GM23338 (cell line): ENCODE results near the gene NR2C2AP. TPM values are rescaled to one million over a fixed set of nuclear protein-coding genes. Genes with fewer than 3 reads are reported as not detected.

ENCODE experiments used
- CREB1 ChIP-seq: fragments of 250-450 bp; sonication (Bioruptor Pico); IDR thresholded peaks from 2 replicates; pipeline ENCODE4 v1.5.0; 2020; ENCODE audit warnings: low read depth, mild to moderate bottlenecking, moderate library complexity
- STAT1 ChIP-seq: IDR thresholded peaks from one replicate; pipeline ENCODE4 v1.6.1; 2016; ENCODE audit warnings: antibody characterized with exemption; ENCODE audit not compliant: unreplicated experiment
- ZNF114 ChIP-seq: fragments of 250-450 bp; sonication (Bioruptor Pico); IDR thresholded peaks from 2 replicates; pipeline ENCODE4 v1.5.0; 2020; ENCODE audit warnings: mild to moderate bottlenecking, moderate library complexity
- polyA plus RNA-seq: library from polyadenylated mRNA; unstranded; fragments of >200 nt; fragmentation: Nextera tagmentation; extraction: Ambion mirVana; gene quantifications from 2 replicates; pipeline ENCODE4 v1.2.1, GENCODE V29; 2016
- total RNA-seq: library from RNA; depleted of rRNA; stranded (reverse); fragments of >200 nt; shearing (Covaris generic); gene quantifications from 2 replicates; pipeline ENCODE4 v1.2.3, GENCODE V29; 2014
- TF ChIP-seq, protein P1 (sequence below): fragments of 250-450 bp; sonication (Bioruptor Pico); IDR thresholded peaks from 2 replicates; pipeline ENCODE4 v1.5.0; 2020; ENCODE audit warnings: mild to moderate bottlenecking, moderate library complexity
- TF ChIP-seq, protein P2 (sequence below): IDR thresholded peaks from one replicate; pipeline ENCODE4 v1.6.1; 2018; ENCODE audit warnings: antibody characterized with exemption; ENCODE audit not compliant: unreplicated experiment
- TF ChIP-seq, protein P3 (sequence below): IDR thresholded peaks from 2 replicates; pipeline ENCODE4 v1.6.1; 2016; ENCODE audit warnings: antibody characterized with exemption

NR2C2AP gene
- total and polyA plus RNA-seq, 2 experiments from 2014 or later: 14.4 to 25.7 TPM

DNA sequence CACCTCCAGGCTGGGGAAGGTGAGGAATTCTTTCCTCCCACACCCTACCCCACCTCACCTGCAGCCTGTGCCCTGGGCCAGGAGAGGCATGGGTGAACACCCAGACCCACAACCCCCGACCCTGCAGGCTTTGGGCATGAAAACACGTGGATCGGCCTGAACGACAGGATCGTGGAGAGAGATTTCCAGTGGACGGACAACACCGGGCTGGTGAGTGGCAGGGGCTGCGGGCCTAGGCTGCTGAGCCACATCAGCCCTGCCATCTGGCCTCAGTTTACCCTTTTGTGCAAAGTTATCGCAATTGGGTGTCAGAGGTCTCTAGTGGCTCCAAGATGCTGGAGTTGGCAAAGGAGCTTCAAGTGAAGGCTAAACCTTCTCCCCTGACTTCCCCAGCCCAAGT is 37.3 kb upstream of the NR2C2AP start (continued):
- TF ChIP-seq, protein P1, sequence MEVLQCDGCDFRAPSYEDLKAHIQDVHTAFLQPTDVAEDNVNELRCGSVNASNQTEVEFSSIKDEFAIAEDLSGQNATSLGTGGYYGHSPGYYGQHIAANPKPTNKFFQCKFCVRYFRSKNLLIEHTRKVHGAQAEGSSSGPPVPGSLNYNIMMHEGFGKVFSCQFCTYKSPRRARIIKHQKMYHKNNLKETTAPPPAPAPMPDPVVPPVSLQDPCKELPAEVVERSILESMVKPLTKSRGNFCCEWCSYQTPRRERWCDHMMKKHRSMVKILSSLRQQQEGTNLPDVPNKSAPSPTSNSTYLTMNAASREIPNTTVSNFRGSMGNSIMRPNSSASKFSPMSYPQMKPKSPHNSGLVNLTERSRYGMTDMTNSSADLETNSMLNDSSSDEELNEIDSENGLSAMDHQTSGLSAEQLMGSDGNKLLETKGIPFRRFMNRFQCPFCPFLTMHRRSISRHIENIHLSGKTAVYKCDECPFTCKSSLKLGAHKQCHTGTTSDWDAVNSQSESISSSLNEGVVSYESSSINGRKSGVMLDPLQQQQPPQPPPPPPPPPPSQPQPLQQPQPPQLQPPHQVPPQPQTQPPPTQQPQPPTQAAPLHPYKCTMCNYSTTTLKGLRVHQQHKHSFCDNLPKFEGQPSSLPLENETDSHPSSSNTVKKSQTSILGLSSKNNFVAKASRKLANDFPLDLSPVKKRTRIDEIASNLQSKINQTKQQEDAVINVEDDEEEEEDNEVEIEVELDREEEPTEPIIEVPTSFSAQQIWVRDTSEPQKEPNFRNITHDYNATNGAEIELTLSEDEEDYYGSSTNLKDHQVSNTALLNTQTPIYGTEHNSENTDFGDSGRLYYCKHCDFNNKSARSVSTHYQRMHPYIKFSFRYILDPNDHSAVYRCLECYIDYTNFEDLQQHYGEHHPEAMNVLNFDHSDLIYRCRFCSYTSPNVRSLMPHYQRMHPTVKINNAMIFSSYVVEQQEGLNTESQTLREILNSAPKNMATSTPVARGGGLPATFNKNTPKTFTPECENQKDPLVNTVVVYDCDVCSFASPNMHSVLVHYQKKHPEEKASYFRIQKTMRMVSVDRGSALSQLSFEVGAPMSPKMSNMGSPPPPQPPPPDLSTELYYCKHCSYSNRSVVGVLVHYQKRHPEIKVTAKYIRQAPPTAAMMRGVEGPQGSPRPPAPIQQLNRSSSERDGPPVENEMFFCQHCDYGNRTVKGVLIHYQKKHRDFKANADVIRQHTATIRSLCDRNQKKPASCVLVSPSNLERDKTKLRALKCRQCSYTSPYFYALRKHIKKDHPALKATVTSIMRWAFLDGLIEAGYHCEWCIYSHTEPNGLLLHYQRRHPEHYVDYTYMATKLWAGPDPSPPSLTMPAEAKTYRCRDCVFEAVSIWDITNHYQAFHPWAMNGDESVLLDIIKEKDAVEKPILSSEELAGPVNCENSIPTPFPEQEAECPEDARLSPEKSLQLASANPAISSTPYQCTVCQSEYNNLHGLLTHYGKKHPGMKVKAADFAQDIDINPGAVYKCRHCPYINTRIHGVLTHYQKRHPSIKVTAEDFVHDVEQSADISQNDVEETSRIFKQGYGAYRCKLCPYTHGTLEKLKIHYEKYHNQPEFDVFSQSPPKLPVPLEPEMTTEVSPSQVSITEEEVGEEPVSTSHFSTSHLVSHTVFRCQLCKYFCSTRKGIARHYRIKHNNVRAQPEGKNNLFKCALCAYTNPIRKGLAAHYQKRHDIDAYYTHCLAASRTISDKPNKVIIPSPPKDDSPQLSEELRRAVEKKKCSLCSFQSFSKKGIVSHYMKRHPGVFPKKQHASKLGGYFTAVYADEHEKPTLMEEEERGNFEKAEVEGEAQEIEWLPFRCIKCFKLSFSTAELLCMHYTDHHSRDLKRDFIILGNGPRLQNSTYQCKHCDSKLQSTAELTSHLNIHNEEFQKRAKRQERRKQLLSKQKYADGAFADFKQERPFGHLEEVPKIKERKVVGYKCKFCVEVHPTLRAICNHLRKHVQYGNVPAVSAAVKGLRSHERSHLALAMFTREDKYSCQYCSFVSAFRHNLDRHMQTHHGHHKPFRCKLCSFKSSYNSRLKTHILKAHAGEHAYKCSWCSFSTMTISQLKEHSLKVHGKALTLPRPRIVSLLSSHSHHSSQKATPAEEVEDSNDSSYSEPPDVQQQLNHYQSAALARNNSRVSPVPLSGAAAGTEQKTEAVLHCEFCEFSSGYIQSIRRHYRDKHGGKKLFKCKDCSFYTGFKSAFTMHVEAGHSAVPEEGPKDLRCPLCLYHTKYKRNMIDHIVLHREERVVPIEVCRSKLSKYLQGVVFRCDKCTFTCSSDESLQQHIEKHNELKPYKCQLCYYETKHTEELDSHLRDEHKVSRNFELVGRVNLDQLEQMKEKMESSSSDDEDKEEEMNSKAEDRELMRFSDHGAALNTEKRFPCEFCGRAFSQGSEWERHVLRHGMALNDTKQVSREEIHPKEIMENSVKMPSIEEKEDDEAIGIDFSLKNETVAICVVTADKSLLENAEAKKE: no peak
- TF ChIP-seq, protein P2, sequence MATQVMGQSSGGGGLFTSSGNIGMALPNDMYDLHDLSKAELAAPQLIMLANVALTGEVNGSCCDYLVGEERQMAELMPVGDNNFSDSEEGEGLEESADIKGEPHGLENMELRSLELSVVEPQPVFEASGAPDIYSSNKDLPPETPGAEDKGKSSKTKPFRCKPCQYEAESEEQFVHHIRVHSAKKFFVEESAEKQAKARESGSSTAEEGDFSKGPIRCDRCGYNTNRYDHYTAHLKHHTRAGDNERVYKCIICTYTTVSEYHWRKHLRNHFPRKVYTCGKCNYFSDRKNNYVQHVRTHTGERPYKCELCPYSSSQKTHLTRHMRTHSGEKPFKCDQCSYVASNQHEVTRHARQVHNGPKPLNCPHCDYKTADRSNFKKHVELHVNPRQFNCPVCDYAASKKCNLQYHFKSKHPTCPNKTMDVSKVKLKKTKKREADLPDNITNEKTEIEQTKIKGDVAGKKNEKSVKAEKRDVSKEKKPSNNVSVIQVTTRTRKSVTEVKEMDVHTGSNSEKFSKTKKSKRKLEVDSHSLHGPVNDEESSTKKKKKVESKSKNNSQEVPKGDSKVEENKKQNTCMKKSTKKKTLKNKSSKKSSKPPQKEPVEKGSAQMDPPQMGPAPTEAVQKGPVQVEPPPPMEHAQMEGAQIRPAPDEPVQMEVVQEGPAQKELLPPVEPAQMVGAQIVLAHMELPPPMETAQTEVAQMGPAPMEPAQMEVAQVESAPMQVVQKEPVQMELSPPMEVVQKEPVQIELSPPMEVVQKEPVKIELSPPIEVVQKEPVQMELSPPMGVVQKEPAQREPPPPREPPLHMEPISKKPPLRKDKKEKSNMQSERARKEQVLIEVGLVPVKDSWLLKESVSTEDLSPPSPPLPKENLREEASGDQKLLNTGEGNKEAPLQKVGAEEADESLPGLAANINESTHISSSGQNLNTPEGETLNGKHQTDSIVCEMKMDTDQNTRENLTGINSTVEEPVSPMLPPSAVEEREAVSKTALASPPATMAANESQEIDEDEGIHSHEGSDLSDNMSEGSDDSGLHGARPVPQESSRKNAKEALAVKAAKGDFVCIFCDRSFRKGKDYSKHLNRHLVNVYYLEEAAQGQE: no peak
- TF ChIP-seq ZNF114 (no peak), CREB1 (CRISPR knock-in tag) (no peak), STAT1 (no peak)
- TF ChIP-seq, protein P3, sequence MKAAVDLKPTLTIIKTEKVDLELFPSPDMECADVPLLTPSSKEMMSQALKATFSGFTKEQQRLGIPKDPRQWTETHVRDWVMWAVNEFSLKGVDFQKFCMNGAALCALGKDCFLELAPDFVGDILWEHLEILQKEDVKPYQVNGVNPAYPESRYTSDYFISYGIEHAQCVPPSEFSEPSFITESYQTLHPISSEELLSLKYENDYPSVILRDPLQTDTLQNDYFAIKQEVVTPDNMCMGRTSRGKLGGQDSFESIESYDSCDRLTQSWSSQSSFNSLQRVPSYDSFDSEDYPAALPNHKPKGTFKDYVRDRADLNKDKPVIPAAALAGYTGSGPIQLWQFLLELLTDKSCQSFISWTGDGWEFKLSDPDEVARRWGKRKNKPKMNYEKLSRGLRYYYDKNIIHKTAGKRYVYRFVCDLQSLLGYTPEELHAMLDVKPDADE: no peak
